RWPE2 (cell line): ENCODE data around the gene SCN5A.

Experiments used
- ATAC-seq: fragments of 200-7000 bp; cut with Tn5 transposase; 3 replicates; pipeline ENCODE4 v1.9.1; 2021; ENCODE audit warnings: low read depth
- DNase-seq: peaks from one replicate; pipeline ENCODE4 v3.0.0-alpha.2; 2020; ENCODE audit warnings: low spot score
- H3K27ac ChIP-seq: fragments of 450-650 bp; 2 replicates; pipeline ENCODE4 v1.5.1; 2017; ENCODE audit warnings: mild to moderate bottlenecking; ENCODE audit not compliant: poor library complexity, severe bottlenecking
- H3K27me3 ChIP-seq: fragments of 250-450 bp; sonication (Bioruptor Pico); 2 replicates; pipeline ENCODE4 v1.5.1; 2021; ENCODE audit warnings: mild to moderate bottlenecking, moderate library complexity; ENCODE audit not compliant: insufficient read depth, poor library complexity, severe bottlenecking
- H3K36me3 ChIP-seq: fragments of 250-450 bp; sonication (Bioruptor Pico); 2 replicates; pipeline ENCODE4 v1.5.1; 2020; ENCODE audit warnings: low read depth, mild to moderate bottlenecking, moderate library complexity
- H3K4me1 ChIP-seq: fragments of 250-450 bp; sonication (Bioruptor Pico); 2 replicates; pipeline ENCODE4 v1.5.1; 2021; ENCODE audit warnings: mild to moderate bottlenecking, moderate library complexity; ENCODE audit not compliant: insufficient read depth, poor library complexity, severe bottlenecking
- H3K4me3 ChIP-seq: fragments of 250-450 bp; sonication (Bioruptor Pico); 2 replicates; pipeline ENCODE4 v1.5.1; 2021; ENCODE audit warnings: mild to moderate bottlenecking, moderate library complexity; ENCODE audit not compliant: severe bottlenecking
- H3K9me3 ChIP-seq: fragments of 250-450 bp; sonication (Bioruptor Pico); 2 replicates; pipeline ENCODE4 v1.5.1; 2021; ENCODE audit warnings: mild to moderate bottlenecking, moderate library complexity; ENCODE audit not compliant: severe bottlenecking
- CTCF ChIP-seq: fragments of 450-650 bp; IDR thresholded peaks from one replicate; pipeline ENCODE4 v1.5.1; 2017; ENCODE audit warnings: mild to moderate bottlenecking, moderate library complexity; ENCODE audit not compliant: poor library complexity, severe bottlenecking

The SCN5A gene

GRCh38 chr3:38648024-38648658 is 1.3 kb downstream of the SCN5A start:
- no peaks in the 10 kb centered on the region for H3K9me3 ChIP-seq
- H3K27ac ChIP-seq = no peak overlapping the region
- H3K4me1 ChIP-seq = no peaks in the 10 kb centered on the region
- H3K27me3 ChIP-seq = peaks cover 25% of the 10 kb centered on the region
- no peak for TF ChIP-seq CTCF
- DNase-seq (no peak), ATAC-seq (no peak)
- H3K36me3 ChIP-seq = no peaks in the 10 kb centered on the region
- H3K4me3 ChIP-seq = no peak overlapping the region

- H3K9me3 ChIP-seq = no peaks in the 10 kb centered on the region
- no peaks in the 10 kb centered on the region for H3K4me1 ChIP-seq
- no peak for TF ChIP-seq CTCF
- no peaks in the 10 kb centered on the region for H3K36me3 ChIP-seq
- peaks cover 25% of the 10 kb centered on the region for H3K27me3 ChIP-seq
- H3K4me3 ChIP-seq = no peak overlapping the region
- DNase-seq = no peak
- ATAC-seq = no peak
- H3K27ac ChIP-seq = no peak overlapping the region
These were observed 2.1 kb downstream of the SCN5A start for GRCh38 chr3:38647217-38647970.

GRCh38 chr3:38646630-38647029 is 2.9 kb downstream of the SCN5A start:
- DNase-seq = no peak
- Histone ChIP-seq H3K36me3 (no peaks in the 10 kb centered on the region), H3K4me3 (no peak overlapping the region), H3K9me3 (no peaks in the 10 kb centered on the region), H3K27me3 (peaks cover 25% of the 10 kb centered on the region), H3K27ac (no peak overlapping the region), H3K4me1 (no peaks in the 10 kb centered on the region)
- TF ChIP-seq CTCF = peak; percentile 52
- no peak for ATAC-seq

DNA sequence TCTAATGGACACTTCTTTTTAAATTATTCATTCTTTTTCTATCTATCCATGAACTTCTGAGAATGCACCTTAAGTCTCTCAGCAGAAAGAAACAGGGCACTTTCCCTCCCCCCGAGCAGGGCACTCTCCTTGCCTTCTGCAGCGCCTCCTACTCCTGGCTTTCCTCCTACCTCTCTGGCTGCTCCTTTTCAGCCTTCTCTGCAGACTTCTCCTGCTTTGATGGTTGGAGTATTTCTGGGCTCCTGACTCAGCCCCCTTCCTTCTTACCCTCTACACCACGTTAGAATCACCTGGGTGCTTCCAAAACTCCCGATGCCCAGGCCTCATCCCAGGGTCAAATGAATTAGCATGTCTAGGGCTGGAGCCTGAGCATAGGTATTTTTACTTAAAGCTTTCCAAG is 3.4 kb downstream of the SCN5A start:
- no peak for TF ChIP-seq CTCF
- Histone ChIP-seq H3K9me3 (no peaks in the 10 kb centered on the region), H3K27me3 (peaks cover 25% of the 10 kb centered on the region), H3K36me3 (no peaks in the 10 kb centered on the region), H3K4me3 (no peak overlapping the region), H3K4me1 (no peaks in the 10 kb centered on the region), H3K27ac (no peak overlapping the region)
- DNase-seq (no peak), ATAC-seq (no peak)

DNA sequence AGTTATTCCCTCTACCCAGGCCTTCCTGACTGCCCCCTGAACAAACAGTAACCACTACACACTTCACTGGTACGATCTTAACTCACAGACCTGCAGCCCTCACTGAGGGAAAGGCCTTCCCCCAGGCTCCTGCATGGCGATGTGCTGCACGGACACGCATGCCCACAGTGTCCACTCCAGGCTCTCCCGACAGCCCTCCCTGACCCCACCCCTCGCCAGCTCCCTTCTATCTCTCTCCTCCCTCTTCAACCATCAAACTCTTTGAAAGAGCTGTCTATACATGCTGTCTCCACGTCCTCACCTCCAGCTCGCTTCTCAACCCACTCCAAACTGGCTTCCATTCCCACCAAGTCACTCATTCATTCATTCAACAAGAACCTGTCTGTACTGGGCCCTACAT is 3.9 kb downstream of the SCN5A start:
- Histone ChIP-seq H3K9me3 (no peaks in the 10 kb centered on the region), H3K36me3 (no peaks in the 10 kb centered on the region), H3K27me3 (peaks cover 23% of the 10 kb centered on the region), H3K4me3 (no peak overlapping the region), H3K4me1 (no peaks in the 10 kb centered on the region), H3K27ac (no peak overlapping the region)
- no peak for ATAC-seq
- no peak for DNase-seq
- no peak for TF ChIP-seq CTCF
